Measurements from ENCODE around the gene ZNF367. TPM values are rescaled to one million over a fixed set of nuclear protein-coding genes. Genes with fewer than 3 reads are reported as not detected.

ZNF367 gene
- total RNA-seq, 4 donors from 2014 or later, result 2.0 to 3.4 (median 2.6) TPM

- intact Hi-C loops (cut with DNase I), result no loop called here
- DNase-seq (ENCODE audit: extremely low spot score), result no peak
- no peak overlapping the region for H3K27ac ChIP-seq (replicated peaks in 1 of 4)
- no peaks in the 10 kb centered on the region for H3K4me1 ChIP-seq
- TF ChIP-seq POLR2A (IDR thresholded peaks at IDR 0.05; ENCODE audit: low read depth) (no peak), EP300 (IDR thresholded peaks at IDR 0.05) (no peak), POLR2AphosphoS5 (IDR thresholded peaks at IDR 0.05) (no peak), CTCF (IDR thresholded peaks at IDR 0.05) (peak in 2 of 3 experiments; percentile 26 to 49)
- no peaks in the 10 kb centered on the region for H3K9me3 ChIP-seq
- no peaks in the 10 kb centered on the region for H3K36me3 ChIP-seq
- 87% methylated on average over 5 of the region's 5 CpGs for WGBS
- H3K4me3 ChIP-seq, result no peak overlapping the region
- no peaks in the 10 kb centered on the region for H3K27me3 ChIP-seq
Measured at GRCh38 chr9:96441798-96442445, 23.8 kb upstream of the ZNF367 start.

GRCh38 chr9:96440671-96441199 is 22.6 kb upstream of the ZNF367 start:
- TF ChIP-seq POLR2A (IDR thresholded peaks at IDR 0.05; ENCODE audit: low read depth), result no peak
- TF ChIP-seq POLR2AphosphoS5 (IDR thresholded peaks at IDR 0.05), result no peak
- no peak for TF ChIP-seq EP300 (IDR thresholded peaks at IDR 0.05)
- TF ChIP-seq CTCF (IDR thresholded peaks at IDR 0.05), result no peak
- Histone ChIP-seq H3K9me3 (no peaks in the 10 kb centered on the region), H3K4me3 (no peak overlapping the region), H3K36me3 (no peaks in the 10 kb centered on the region), H3K27ac (replicated peaks in 1 of 4) (no peak overlapping the region), H3K27me3 (no peaks in the 10 kb centered on the region), H3K4me1 (no peaks in the 10 kb centered on the region)
- no peak for DNase-seq (ENCODE audit: extremely low spot score)
- intact Hi-C loops (cut with DNase I), result no loop called here
- 94% methylated on average over 5 of the region's 5 CpGs for WGBS

GRCh38 chr9:96437454-96437853 is 19.3 kb upstream of the ZNF367 start:
- TF ChIP-seq CTCF (IDR thresholded peaks at IDR 0.05) (no peak), EP300 (IDR thresholded peaks at IDR 0.05) (no peak), POLR2AphosphoS5 (IDR thresholded peaks at IDR 0.05) (no peak), POLR2A (IDR thresholded peaks at IDR 0.05; ENCODE audit: low read depth) (no peak)
- H3K9me3 ChIP-seq, result no peaks in the 10 kb centered on the region
- intact Hi-C loops (cut with DNase I), result no loop called here

GRCh38 chr9:96436456-96437126 is 18.4 kb upstream of the ZNF367 start:
- Histone ChIP-seq H3K36me3 (no peaks in the 10 kb centered on the region), H3K4me3 (no peak overlapping the region), H3K27ac (replicated peaks in 1 of 4) (no peak overlapping the region), H3K27me3 (no peaks in the 10 kb centered on the region), H3K4me1 (no peaks in the 10 kb centered on the region), H3K9me3 (no peaks in the 10 kb centered on the region)
- intact Hi-C loops (cut with DNase I), result no loop called here
- 91% methylated on average over 13 of the region's 15 CpGs for WGBS
- no peak for TF ChIP-seq CTCF (IDR thresholded peaks at IDR 0.05)
- TF ChIP-seq EP300 (IDR thresholded peaks at IDR 0.05), result no peak
- TF ChIP-seq POLR2A (IDR thresholded peaks at IDR 0.05; ENCODE audit: low read depth), result no peak
- no peak for TF ChIP-seq POLR2AphosphoS5 (IDR thresholded peaks at IDR 0.05)
- DNase-seq (ENCODE audit: extremely low spot score), result no peak

More at GRCh38 chr9:96437454-96437853, 19.3 kb upstream of the ZNF367 start:
- Histone ChIP-seq H3K4me1 (no peaks in the 10 kb centered on the region), H3K4me3 (no peak overlapping the region), H3K27me3 (no peaks in the 10 kb centered on the region), H3K27ac (replicated peaks in 1 of 4) (no peak overlapping the region), H3K36me3 (no peaks in the 10 kb centered on the region)
- WGBS, result 98% methylated on average over 7 of the region's 7 CpGs
- DNase-seq (ENCODE audit: extremely low spot score), result no peak
